ENCODE measurements around the gene AGGF1. TPM values are rescaled to one million over a fixed set of nuclear protein-coding genes. Genes with fewer than 3 reads are reported as not detected.
"Not testable (repeated sequence)": the region's sequence is repeated elsewhere in the genome, so short reads cannot be mapped to it uniquely, and the experiment has no call there.

AGGF1 gene, protein sequence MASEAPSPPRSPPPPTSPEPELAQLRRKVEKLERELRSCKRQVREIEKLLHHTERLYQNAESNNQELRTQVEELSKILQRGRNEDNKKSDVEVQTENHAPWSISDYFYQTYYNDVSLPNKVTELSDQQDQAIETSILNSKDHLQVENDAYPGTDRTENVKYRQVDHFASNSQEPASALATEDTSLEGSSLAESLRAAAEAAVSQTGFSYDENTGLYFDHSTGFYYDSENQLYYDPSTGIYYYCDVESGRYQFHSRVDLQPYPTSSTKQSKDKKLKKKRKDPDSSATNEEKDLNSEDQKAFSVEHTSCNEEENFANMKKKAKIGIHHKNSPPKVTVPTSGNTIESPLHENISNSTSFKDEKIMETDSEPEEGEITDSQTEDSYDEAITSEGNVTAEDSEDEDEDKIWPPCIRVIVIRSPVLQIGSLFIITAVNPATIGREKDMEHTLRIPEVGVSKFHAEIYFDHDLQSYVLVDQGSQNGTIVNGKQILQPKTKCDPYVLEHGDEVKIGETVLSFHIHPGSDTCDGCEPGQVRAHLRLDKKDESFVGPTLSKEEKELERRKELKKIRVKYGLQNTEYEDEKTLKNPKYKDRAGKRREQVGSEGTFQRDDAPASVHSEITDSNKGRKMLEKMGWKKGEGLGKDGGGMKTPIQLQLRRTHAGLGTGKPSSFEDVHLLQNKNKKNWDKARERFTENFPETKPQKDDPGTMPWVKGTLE
- 29.1 TPM for total RNA-seq

DNA sequence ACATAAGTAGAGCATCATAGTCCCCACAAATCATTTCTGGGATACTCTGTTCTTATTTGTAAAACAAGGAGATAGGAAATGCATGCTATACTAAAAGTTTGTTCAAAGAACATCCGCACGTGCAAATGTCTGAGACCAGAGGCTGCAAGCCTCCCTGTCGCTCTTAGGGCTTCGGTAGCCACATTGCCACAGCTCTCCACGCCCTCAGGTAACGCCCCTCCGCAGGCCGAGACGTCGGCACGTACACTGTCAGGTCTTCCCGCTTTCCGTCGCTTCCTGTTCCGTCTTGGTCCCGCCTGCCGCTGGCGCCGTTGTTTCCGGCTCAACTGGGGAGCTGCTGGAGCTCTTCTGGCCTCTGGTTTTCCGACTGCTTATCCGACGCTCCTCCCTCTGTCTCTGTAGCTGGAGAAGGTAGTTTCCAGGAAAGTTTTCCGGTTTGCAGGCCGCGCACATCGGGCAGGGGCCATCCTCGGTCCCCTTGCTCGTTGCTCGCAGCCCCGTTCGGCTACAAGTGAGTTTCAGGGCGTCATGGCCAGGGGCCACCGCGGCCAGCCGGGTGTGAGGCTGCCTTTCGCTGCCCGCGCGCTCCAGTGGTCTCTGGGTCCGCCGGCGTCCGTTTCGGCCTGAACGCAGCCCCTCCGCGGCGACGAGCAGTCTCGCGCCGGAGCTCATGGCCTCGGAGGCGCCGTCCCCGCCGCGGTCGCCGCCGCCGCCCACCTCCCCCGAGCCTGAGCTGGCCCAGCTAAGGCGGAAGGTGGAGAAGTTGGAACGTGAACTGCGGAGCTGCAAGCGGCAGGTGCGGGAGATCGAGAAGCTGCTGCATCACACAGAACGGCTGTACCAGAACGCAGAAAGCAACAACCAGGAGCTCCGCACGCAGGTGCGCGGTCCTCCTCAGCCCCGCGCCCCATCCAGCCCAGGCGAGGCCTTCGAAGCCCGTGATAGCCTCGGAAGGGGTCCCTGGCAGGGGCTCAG, at the start of gene AGGF1:
Gene AGGF1, plus strand, starts transcription at position 308 of the 975 bp plus-strand sequence. Its CDS starts 363 bp downstream, at position 671.
- peak; percentile 98 for DNase-seq

DNA sequence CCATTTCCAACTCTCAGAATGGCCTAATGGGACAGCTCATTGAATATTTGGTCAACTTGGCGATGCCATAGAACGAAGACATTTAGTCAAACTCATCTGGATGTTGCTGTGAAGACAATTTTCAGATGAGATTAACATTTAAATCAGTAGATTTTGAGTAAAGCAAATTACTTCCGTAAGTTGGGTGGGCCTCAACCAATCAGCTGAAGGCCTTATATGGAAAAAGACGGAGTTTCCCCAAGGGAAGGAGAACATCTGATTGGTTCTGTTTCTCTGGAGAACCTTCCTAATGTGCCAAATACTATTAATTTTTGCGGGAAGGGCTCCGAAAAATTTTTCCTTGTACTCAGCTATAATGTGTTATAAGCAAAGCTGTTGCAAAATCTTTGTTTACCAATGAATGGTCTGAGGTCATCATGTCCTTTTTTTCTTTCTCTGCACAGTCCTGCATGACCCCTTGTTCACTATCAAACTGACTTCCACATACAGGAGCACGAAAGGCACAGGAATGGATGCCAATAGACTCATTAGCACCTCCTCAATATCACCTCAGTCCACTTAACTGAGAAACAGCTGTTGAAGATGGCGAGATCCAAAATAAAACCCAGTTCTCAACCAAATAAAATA, 49.6 kb upstream of the AGGF1 start:
- DNase-seq: no peak

DNA sequence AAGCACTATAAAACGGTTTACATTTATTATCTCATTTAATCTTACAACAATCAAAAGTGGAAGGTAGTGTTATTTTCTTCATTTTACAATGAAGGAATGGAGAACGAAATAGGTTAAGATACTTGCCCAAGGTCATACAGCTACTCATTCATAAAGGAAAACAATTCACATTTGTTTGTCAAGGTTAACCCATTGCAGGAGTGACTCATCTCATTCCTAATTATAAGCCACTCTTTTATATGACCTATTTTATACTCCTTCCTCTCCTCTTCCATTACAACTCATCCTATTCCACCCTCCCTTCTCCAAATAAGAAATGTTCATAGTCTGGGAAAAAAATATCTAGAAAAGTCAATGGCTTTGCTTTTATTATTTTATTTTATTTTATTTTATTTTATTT, 47.8 kb upstream of the AGGF1 start:
- no peak for DNase-seq

DNA sequence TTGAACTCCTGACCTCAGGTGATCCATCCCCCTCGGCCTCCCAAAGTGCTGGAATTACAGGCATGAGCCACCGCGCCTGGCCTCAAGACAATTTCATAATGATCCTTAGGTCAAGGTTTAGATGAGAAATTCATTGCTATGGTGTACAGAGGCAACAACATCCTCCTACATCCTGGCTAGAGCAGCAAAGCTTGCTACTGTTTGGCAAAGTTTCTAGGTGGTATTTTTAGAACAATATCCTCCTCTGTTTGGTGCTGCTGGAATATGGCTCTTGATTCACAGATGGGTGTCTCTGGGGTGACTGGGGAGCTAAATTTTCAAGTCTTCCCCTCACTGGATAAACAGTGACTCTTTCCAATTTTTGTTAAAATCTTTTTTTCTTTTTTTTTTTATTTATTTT, 46.7 kb upstream of the AGGF1 start:
- DNase-seq: peak; percentile 7

DNA sequence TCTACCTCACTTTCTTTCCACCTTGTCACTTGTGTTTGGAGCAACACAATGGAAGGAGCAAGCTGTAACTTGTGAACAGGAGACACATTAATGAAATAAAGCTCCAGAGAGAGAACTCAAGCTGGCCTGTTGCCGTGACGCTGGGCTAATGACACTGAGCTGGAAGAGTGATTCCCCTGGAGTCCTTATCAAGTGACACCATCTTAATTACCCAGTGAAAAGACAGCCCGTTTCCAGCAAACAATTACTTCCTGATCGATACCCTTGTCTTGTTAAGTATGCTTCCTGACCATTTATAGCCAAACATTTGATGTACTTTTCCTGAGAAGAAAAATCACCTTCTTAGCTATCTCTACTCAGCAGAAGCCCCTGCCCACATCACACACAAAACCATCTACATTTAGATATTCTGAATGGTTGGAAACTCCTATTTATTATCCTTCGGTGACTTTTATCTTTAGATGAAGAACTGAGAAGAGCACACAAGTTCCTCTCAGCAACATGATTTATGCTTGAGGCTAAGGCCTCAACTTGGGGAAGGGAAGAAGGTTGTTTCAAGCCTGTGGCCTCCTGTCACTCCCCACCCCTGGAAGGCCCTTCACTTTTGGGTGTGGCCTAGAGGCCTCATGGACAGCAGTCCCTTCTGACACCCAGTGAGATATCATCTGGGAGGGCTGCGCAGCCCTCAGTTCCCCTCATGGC, 43.2 kb upstream of the AGGF1 start:
- DNase-seq: no peak

DNA sequence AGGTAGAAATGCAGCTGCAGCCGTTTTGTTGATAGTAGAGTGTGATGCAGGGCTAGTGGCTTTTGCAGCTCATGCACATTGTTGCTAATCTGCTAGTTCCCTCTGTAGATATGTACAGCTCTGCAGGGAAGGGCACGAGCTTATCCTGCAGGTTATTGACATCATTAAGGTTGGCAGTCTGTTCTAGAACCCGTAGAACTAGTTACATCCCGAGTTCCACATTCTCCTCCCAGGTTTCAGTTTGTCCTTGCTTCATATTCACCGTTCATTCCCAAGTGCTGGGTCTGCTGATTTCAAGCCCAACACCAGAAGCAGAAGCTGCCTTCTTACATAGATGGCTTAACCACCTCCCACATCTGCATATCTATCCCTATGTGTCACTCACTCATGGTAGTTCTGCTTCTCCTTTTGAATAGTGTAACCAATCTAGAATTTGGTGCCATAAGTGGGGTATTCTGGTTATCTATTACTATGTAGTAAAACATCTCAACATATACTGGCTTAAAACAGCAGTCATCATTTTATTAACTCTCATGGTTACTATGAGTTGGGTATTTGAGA, 39.2 kb upstream of the AGGF1 start:
- no peak for DNase-seq

DNA sequence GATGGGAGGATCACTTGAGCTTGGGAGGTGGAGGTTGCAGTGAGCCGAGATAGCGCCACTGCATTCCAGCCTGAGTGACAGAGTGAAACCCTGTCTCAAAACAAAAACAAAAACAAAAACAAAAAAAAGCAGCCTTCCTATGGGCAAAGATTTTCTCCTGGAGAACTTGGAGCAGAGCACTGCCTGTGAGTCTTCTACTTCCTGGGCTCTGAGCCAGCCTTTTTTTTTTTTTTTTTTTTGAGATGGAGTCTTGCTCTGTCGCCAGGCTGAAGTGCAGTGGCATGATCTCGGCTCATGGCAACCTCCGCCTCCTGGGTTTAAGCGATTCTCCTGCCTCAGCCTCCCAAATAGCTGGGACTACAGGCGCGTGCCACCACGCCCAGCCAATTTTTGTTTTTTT, 36.8 kb upstream of the AGGF1 start:
- DNase-seq: not testable (repeated sequence)

DNA sequence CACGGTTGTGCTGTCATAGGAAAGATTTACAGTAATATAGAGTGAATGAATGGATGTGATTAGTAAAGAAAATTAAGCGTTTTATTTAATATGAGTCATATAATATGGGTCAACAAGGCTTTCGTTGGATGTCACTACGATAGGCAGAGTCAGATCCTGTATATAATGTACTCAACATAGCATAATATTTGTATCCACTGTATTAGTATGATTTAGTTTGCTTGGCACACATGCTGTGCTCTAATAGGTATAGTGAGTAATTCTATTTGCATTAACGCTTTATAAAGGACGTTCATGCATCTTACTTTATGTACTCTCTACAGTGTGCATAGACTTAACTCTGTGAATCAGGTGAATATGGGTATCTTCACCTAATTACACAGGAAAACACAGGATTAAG, 35.9 kb upstream of the AGGF1 start:
- no peak for DNase-seq

DNA sequence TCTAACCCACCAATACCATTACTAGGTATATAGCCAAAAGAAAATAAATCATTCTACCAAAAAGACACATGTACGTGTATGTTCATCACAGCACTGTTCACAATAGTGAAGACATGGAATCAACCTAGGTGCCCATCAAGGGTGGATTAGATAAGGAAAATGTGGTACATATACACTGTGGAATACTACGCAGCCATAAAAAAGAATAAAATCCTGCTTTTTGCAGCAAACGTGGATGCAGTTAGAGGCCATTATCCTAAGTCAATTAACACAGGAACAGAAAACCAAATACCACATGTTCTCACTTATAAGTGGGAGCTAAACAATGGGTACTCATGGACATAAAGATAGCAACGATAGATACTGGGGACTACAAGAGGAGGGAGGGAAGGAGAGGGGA, 32.0 kb upstream of the AGGF1 start:
- DNase-seq: not testable (repeated sequence)

DNA sequence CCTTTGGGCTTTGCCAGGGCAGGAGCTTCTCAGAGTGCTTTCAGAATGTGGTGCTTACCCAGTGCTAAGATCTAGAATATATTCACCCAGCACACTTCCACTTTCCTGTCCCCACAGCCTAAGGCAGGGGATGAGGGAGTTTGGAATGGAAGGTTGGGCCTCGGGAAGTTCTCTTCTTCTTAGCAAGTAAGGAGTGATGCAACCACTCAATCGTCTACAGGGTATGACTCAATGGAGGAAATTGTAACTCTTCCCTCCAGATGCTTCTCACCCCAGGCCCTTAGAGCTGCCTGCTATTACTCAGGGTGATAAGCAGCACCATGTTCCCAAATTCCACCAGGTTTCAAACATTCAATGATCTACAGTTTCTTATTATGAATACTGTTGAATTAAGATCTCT, 30.8 kb upstream of the AGGF1 start:
- no peak for DNase-seq

DNA sequence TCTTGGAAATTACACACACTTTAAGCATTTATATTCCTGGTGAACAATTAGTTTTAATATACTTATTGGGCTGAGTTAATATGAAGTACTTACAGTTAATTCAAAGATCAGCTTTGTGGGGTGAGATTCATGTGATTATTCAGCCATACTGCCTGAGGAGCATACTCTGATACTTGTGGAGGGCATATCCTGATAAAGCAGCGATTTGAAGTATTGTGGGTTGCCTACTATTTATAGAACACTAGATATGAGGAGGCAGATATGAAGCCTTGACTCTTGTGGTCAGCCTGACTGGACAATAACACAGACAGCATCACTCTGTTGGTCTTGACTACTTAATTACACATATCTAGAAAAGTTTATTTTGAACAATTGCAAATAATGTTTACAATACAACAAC, 27.0 kb upstream of the AGGF1 start:
- DNase-seq: no peak

DNA sequence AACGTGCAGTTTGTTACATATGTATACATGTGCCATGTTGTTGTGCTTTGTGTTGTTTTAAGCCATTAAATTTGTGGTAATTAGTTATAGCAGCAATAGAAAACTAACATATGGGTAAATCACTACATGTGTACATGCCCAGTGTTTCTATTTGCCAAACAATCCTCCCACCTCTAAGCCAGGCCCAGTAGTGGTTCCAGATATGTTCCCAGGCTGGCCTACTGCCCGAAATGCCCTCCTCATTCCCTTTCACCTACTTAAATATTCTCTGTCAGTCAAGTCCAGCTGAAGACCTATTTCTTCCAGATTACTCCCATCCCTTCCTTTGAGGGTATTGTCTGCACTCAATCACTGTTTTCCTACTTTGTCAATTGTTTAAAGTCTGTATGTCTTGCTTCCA, 24.1 kb upstream of the AGGF1 start:
- DNase-seq: no peak

DNA sequence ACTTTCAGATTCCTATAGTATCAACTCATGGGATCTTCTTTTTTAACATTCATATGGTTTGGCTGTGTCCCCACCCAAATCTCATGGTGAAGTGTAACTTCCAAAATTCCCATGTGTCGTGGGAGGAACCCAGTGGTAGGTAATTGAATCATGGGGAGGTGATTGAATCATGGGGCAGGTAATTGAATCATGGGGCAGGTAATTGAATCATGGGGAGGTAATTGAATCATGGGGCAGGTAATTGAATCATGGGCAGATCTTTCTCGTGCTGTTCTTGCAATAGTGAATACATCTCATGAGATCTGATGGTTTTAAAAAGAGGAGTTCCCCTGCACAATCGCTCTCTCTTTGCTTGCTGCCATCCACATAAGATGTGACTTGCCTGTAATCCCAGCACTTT, 21.8 kb upstream of the AGGF1 start:
- no peak for DNase-seq

DNA sequence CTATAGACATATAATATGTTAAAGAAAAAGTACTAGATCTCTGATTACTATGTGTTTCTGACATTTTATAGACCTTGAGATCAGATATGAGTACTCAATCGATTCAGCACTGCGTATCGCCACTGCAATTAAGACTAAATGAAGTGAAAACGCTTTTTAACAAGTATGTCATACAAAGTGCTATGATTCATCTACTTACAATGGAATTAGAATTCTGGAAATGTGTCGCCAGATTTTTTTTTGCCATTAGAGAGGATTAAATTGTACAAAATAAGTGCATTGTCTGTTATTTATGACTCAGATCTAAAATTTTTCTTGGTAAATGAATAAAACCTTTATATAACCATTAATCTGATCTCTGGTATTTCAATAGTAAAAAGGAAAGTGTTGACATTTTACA, 20.0 kb upstream of the AGGF1 start:
- no peak for DNase-seq

DNA sequence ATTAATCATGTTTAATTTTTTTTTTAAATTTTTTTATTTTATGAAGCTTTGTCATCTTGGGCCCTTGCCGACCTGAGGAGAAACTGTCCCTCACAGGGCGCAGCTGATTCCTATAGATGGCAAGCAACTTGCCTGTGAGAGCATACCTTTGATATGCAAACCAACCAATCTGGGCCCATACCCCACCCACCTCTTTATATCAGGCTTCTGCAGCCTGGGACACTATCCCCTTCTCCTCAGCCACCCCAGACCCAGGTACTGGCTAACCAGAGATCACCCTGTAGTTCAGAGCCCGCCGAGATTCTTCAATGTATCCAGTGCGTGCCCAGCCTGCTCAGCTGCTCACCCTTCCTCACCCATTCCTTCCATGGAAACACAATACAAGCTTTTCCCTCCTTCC, 18.7 kb upstream of the AGGF1 start:
- no peak for DNase-seq

DNA sequence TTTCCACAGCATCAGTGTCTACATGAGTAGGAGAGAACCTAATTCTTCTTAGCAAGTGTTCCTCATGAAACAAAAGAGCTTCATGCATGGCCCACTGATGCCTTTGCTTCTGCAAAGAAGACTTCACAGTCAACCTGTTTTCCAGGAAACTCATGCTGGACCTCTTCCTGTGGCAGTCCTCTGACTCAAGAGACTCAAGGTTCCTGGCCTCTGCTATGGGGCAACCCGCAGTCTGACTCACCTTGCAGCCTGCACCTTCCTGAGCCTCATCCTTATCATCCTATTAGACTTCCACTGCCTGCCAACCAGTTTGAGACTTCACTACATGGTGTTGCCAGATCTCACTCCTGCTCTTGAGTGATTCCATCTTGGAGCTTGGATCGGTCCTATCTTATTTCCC, 17.6 kb upstream of the AGGF1 start:
- DNase-seq: no peak

DNA sequence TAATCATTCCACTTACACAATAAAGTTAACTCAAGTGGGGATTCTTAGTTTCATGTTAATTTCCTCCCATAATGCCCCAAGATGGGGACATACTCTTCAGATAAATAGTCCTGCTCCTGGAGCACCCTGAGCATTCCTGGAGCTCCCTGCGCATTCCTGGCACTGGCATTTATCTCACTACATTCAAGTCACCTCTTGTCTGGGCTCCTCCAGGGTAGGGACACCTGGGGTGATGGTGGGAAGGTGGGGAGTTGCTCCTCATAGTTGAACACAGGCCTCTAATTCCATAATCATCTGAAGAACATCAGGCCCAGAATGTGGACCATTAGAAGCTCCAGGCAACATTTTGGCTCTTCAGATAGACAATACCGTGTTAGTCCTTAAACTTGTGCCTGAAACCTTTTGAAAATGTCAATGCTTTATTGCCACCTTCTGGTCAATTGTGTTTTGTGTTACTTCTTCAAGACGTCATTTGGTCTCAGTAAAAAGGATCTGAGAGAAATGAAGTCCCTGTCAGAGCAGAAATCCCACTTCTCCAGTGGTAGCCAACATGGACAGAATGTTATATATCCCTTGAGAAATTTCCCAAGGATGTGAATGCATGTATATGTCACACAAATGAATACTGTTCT, 14.2 kb upstream of the AGGF1 start:
- peak; percentile 55 for DNase-seq

DNA sequence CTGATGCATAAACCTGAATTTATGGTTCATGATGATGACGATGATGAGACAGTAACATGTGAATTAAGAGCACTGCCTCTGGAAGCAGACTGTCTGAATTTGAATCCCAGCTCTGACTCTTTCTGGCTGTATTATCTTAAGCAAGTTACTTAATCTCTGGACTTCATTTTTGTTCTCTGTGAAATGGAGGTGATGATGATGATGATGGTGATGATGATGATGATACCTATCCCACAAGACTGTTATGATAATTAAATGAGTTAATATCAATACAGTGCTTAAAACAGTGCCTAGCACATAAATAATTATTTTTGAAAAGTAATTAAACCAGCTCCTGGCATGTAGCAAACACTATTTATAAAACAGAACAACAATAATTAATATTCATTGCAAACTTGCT, 13.2 kb upstream of the AGGF1 start:
- no peak for DNase-seq

DNA sequence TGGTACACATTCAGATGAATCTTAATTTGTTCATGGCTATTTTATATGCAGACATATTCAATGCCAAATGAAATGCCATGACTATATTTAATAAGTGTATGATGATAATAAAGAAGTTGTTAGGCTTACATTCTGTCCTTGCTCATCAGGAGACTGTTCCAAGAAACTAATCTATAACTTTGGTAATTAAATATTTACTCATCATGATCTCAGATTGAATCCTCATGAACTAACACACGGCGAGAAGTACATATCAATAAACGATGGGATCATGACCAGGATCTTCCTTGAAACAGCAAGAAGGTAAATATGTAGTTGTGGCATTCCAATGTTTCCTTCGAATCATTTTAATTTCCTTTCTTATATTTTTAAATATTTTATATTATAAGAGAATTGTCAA, 12.5 kb upstream of the AGGF1 start:
- DNase-seq: no peak

DNA sequence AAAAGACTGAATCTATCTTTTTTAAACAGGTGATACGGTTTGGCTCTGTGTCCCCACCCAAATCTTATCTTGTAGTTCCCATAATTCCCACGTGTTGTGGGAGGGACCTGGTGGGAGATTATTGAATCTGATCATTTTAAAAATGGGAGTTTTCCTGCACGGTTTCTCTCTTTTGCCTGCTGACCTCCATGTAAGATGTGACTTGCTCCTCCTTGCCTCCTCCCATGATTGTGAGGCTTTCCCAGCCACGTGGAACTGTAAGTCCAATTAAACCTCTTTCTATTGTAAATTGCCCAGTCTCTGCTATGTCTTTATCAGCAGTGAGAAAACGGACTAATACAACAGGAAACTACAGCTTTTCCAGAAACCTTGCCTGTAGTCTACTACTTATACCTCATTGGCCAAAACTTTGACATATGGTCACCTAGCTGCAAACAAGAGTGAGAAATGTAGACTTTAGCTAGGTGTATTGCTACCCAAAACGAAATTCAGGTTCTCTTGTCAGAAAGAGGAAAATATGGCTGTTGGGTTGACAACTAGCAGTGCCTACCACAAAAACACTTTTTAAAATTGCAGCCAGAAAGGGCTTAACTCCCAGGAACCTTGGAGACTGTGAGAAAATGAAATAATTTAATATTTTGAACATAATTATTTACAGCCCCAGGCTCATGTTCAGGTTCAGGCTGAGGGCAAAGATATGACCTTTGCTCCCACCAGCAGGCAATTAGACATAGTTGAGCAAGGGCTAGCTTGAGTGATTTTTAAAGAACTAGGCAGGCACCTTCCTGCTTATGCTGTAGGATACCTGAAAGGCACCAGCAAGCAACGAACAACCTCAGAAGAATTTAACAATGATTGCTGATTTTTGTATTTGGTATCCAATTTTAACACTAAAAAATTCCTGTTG, 7.4 kb upstream of the AGGF1 start:
- no peak for DNase-seq
